ENCODE data around the gene PGS1. TPM values are rescaled to one million over a fixed set of nuclear protein-coding genes. Genes with fewer than 3 reads are reported as not detected.

Gene PGS1
- total RNA-seq, 1 donor from 2014 or later = 35.6 TPM

DNA sequence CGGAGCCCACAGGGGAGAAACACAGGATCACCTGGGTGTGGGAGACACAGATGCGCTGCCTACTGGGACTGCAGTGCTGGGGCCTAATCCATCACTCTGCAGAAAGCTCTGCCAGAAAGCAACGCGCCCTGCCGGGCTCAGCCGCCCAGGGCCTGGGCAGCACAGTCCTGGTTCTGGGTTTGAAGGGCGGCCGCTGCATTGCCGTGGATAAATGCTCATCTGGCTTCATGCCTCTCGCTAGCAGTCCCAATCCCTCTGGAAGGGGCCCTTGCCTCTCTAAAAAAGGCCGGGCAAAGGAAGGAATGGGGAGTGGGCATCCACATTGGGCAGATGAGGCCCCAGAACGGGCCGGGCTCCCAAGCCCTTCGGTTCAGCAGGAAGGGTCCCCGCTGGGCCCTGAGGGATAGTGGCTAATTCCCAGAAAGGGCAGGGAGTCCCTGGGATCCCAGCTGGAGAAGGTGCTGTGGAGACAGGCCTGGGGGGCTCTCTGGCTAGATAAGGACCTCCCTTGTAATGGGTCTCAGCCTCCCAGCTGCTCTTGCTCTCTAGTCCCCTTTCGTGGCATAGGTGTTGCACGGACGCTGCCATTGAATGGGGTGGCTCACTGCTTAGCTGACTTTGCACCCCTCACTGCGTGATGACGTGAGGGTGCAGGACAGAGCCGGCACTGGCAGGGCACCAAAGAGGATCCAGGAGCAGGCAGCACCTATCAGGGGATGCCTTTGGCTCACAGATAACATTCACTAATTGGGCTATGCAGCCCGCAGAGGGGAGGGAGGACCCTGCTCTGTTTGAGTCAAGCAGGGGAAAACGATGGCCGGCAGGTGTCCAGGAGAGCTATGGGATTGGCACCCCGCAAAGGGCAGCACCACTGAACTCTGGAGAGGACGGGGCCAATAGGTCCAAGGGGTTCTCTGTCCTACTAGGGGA, 88.6 kb downstream of the PGS1 start:
- H3K9me3 ChIP-seq = no peaks in the 10 kb centered on the region
- intact Hi-C loops (cut with DNase I) = no loop called here
- TF ChIP-seq POLR2A (IDR thresholded peaks at IDR 0.05) = no peak
- no peak overlapping the region for H3K4me3 ChIP-seq
- H3K36me3 ChIP-seq = no peaks in the 10 kb centered on the region
- no peak for DNase-seq (ENCODE audit: extremely low spot score in 2 of 2)
- no peaks in the 10 kb centered on the region for H3K4me1 ChIP-seq
- H3K27ac ChIP-seq = no peak overlapping the region
- no peaks in the 10 kb centered on the region for H3K27me3 ChIP-seq

DNA sequence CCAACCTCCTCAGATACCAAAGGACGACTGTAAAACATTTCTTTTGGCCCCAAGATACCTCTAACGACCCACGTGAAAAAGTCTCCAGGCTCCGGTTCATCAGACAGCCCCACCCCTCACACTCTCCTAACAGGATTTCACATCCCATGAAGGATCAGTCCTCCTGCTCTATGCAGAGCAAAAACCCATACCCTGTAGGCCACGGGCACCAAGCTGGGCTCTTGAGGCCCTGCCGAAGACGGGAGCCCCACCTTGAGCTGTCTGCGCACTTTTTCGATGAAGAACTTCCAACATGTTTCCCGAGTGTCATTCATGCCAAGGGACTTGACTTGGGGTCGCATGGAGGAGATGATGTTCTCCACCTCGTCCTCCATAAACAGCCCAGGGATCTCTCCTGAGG, 89.9 kb downstream of the PGS1 start:
- TF ChIP-seq, protein P1, sequence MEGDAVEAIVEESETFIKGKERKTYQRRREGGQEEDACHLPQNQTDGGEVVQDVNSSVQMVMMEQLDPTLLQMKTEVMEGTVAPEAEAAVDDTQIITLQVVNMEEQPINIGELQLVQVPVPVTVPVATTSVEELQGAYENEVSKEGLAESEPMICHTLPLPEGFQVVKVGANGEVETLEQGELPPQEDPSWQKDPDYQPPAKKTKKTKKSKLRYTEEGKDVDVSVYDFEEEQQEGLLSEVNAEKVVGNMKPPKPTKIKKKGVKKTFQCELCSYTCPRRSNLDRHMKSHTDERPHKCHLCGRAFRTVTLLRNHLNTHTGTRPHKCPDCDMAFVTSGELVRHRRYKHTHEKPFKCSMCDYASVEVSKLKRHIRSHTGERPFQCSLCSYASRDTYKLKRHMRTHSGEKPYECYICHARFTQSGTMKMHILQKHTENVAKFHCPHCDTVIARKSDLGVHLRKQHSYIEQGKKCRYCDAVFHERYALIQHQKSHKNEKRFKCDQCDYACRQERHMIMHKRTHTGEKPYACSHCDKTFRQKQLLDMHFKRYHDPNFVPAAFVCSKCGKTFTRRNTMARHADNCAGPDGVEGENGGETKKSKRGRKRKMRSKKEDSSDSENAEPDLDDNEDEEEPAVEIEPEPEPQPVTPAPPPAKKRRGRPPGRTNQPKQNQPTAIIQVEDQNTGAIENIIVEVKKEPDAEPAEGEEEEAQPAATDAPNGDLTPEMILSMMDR (IDR thresholded peaks at IDR 0.05) = no peak
- TF ChIP-seq POLR2A (IDR thresholded peaks at IDR 0.05) (no peak), POLR2AphosphoS5 (IDR thresholded peaks at IDR 0.05; ENCODE audit: insufficient read depth in 1 of 2, low read depth in 1 of 2) (no peak)
- Histone ChIP-seq H3K36me3 (no peaks in the 10 kb centered on the region), H3K9me3 (no peaks in the 10 kb centered on the region), H3K27ac (no peak overlapping the region), H3K4me3 (no peak overlapping the region), H3K27me3 (no peaks in the 10 kb centered on the region), H3K4me1 (no peaks in the 10 kb centered on the region)
- intact Hi-C loops (cut with DNase I) = no loop called here
- no peak for DNase-seq (ENCODE audit: extremely low spot score in 2 of 2)

DNA sequence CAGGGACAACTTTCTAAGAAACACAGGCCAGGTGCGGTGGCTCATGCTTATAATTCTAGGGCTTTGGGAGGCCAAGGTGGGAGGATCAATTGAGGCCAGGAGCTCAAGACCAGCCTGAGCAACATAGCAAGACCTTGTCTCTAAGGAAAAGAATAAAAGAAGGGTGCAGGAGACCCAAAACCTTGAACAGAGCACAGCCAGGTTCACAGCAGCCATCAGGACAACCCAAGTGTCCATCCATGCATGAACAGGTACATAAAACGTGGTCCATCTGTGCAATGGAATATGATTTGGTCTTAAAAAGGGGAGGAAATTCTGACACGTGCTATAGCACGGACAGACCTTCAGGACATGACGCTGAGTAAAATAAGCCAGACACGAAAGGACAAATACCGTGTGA, 91.0 kb downstream of the PGS1 start:
- Histone ChIP-seq H3K4me1 (no peaks in the 10 kb centered on the region), H3K27ac (no peak overlapping the region), H3K36me3 (no peaks in the 10 kb centered on the region), H3K27me3 (no peaks in the 10 kb centered on the region), H3K4me3 (no peak overlapping the region), H3K9me3 (no peaks in the 10 kb centered on the region)
- TF ChIP-seq POLR2AphosphoS5 (IDR thresholded peaks at IDR 0.05; ENCODE audit: insufficient read depth in 1 of 2, low read depth in 1 of 2) = no peak
- TF ChIP-seq, protein P1 (IDR thresholded peaks at IDR 0.05) = no peak
- no peak for TF ChIP-seq POLR2A (IDR thresholded peaks at IDR 0.05)
- DNase-seq (ENCODE audit: extremely low spot score in 2 of 2) = no peak
- intact Hi-C loops (cut with DNase I) = no loop called here

DNA sequence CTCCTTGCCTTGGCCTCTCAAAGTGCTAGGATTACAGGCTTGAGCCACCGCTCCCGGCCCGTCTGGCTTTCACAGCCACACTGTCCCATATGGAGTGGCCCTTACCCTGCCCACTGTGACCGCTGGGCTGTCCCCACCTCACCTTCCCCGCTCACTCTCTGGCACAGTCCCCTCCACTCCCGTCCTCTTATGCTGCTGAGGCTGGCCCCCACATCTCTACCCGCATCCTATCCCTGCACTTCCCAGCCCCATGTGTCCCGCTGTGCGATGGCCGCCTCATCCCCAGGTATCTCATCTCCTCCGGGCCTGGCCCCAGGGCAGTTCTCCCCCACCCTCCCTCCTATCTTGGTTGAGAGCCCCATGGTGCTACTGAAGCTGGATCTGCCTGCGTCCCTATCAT, 93.2 kb downstream of the PGS1 start:
- TF ChIP-seq POLR2AphosphoS5 (IDR thresholded peaks at IDR 0.05; ENCODE audit: insufficient read depth in 1 of 2, low read depth in 1 of 2) (no peak), POLR2A (IDR thresholded peaks at IDR 0.05) (no peak)
- TF ChIP-seq, protein P1 (IDR thresholded peaks at IDR 0.05) = no peak
- intact Hi-C loops (cut with DNase I) = no loop called here
- no peak for DNase-seq (ENCODE audit: extremely low spot score in 2 of 2)
- H3K4me3 ChIP-seq = no peak overlapping the region
- no peak overlapping the region for H3K27ac ChIP-seq
- H3K27me3 ChIP-seq = no peaks in the 10 kb centered on the region
- no peaks in the 10 kb centered on the region for H3K36me3 ChIP-seq
- H3K4me1 ChIP-seq = no peaks in the 10 kb centered on the region
- no peaks in the 10 kb centered on the region for H3K9me3 ChIP-seq

DNA sequence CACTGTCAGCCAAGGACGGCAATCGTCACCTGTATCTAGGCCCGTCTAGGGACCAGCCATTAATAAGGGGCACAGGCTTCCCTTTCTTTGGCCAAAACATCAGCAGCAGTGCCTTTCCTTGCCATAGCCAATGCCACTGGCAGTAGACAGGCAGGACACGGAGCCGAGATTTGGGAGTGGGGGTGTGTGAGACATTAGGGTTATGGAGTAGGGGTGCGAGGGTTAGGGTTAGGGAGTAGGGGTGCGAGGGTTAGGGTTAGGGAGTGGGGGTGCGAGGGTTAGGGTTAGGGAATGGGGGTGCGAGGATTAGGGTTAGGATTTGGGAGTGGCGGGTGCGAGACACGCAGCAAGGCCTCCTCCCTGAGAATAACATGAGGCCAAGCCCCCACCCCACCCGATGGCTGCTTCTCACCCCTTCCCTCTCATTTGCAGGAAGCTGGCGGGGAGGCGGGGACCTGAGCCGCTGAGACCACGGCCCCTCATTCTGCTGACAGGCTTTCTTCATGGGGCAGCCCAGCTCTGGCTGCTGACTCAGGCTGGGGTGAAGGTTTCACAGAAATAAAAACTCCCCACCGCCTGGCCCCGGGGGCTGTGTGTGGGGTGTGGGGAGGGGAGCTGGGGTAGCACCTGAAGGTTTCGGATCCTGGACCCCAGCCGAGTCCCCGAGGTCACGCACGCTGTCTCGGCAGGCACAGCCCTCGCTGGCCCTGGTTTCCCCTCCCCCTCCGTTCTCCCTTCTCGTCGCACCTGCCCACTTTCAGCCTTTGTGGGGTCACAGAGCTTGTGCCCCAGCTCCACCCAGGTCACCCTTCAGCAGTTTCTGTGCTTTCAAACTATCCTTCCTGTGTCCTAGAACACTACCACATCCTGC, 93.8 kb downstream of the PGS1 start:
- DNase-seq (ENCODE audit: extremely low spot score in 2 of 2) = no peak
- no peak overlapping the region for H3K27ac ChIP-seq
- no peak overlapping the region for H3K4me3 ChIP-seq
- no peak for TF ChIP-seq POLR2A (IDR thresholded peaks at IDR 0.05)
- H3K36me3 ChIP-seq = no peaks in the 10 kb centered on the region
- no peaks in the 10 kb centered on the region for H3K27me3 ChIP-seq
- no peaks in the 10 kb centered on the region for H3K9me3 ChIP-seq
- intact Hi-C loops (cut with DNase I) = no loop called here
- H3K4me1 ChIP-seq = no peaks in the 10 kb centered on the region
